ENCODE data around the gene TENM3.

Gene TENM3

GRCh38 chr4:182255441-182256190 lies 12.4 kb downstream of the TENM3 start:
- no peaks in the 10 kb centered on the region for H4K20me1 ChIP-seq (ENCODE audit: control insufficient read depth, insufficient read depth, low read depth, low read length)
- H3F3A ChIP-seq (ENCODE audit: control insufficient read depth, insufficient read depth), result no peaks in the 10 kb centered on the region
- no peak overlapping the region for H3K4me3 ChIP-seq (ENCODE audit: low read length)
- no peak overlapping the region for H3K27ac ChIP-seq (ENCODE audit: low read depth, low read length)
- no peaks in the 10 kb centered on the region for H3K9me2 ChIP-seq (replicated peaks; ENCODE audit: control insufficient read depth, low read length)
- TF ChIP-seq CTCF (IDR thresholded peaks at IDR 0.05; ENCODE audit: low read depth, low read length, poor library complexity, severe bottlenecking) (no peak), EZH2phosphoT487 (IDR thresholded peaks at IDR 0.05; ENCODE audit: borderline replicate concordance, low read length) (no peak)
- H3K79me2 ChIP-seq (ENCODE audit: control insufficient read depth, low read length), result no peaks in the 10 kb centered on the region
- H3K9me3 ChIP-seq (ENCODE audit: control insufficient read depth, insufficient read depth, low read length), result no peaks in the 10 kb centered on the region
- no peaks in the 10 kb centered on the region for H3K36me3 ChIP-seq (ENCODE audit: control insufficient read depth, low read length)
- no peaks in the 10 kb centered on the region for H3K27me3 ChIP-seq (ENCODE audit: control insufficient read depth, low read length)
- no peak overlapping the region for H3K4me2 ChIP-seq (ENCODE audit: low read length)
- no peaks in the 10 kb centered on the region for H3K4me1 ChIP-seq (ENCODE audit: control insufficient read depth, low read length)

- no peaks in the 10 kb centered on the region for H3K27me3 ChIP-seq (ENCODE audit: control insufficient read depth, low read length)
- H3K79me2 ChIP-seq (ENCODE audit: control insufficient read depth, low read length), result no peaks in the 10 kb centered on the region
- no peak overlapping the region for H3K4me3 ChIP-seq (ENCODE audit: low read length)
- H3K4me2 ChIP-seq (ENCODE audit: low read length), result no peak overlapping the region
- no peaks in the 10 kb centered on the region for H4K20me1 ChIP-seq (ENCODE audit: control insufficient read depth, insufficient read depth, low read depth, low read length)
- no peaks in the 10 kb centered on the region for H3F3A ChIP-seq (ENCODE audit: control insufficient read depth, insufficient read depth)
- no peaks in the 10 kb centered on the region for H3K9me2 ChIP-seq (replicated peaks; ENCODE audit: control insufficient read depth, low read length)
- H3K36me3 ChIP-seq (ENCODE audit: control insufficient read depth, low read length), result no peaks in the 10 kb centered on the region
- H3K4me1 ChIP-seq (ENCODE audit: control insufficient read depth, low read length), result no peaks in the 10 kb centered on the region
- H3K27ac ChIP-seq (ENCODE audit: low read depth, low read length), result no peak overlapping the region
- TF ChIP-seq CTCF (IDR thresholded peaks at IDR 0.05; ENCODE audit: low read depth, low read length, poor library complexity, severe bottlenecking) (no peak), EZH2phosphoT487 (IDR thresholded peaks at IDR 0.05; ENCODE audit: borderline replicate concordance, low read length) (no peak)
- H3K9me3 ChIP-seq (ENCODE audit: control insufficient read depth, insufficient read depth, low read length), result no peaks in the 10 kb centered on the region
Observed at GRCh38 chr4:182257016-182257415, 13.8 kb downstream of the TENM3 start.

- no peaks in the 10 kb centered on the region for H3K79me2 ChIP-seq (ENCODE audit: control insufficient read depth, low read length)
- no peaks in the 10 kb centered on the region for H4K20me1 ChIP-seq (ENCODE audit: control insufficient read depth, insufficient read depth, low read depth, low read length)
- H3K9me3 ChIP-seq (ENCODE audit: control insufficient read depth, insufficient read depth, low read length), result no peaks in the 10 kb centered on the region
- H3K4me2 ChIP-seq (ENCODE audit: low read length), result no peak overlapping the region
- H3K27me3 ChIP-seq (ENCODE audit: control insufficient read depth, low read length), result no peaks in the 10 kb centered on the region
- no peaks in the 10 kb centered on the region for H3K36me3 ChIP-seq (ENCODE audit: control insufficient read depth, low read length)
- H3K4me1 ChIP-seq (ENCODE audit: control insufficient read depth, low read length), result no peaks in the 10 kb centered on the region
- no peaks in the 10 kb centered on the region for H3K9me2 ChIP-seq (replicated peaks; ENCODE audit: control insufficient read depth, low read length)
- TF ChIP-seq CTCF (IDR thresholded peaks at IDR 0.05; ENCODE audit: low read depth, low read length, poor library complexity, severe bottlenecking) (no peak), EZH2phosphoT487 (IDR thresholded peaks at IDR 0.05; ENCODE audit: borderline replicate concordance, low read length) (no peak)
- no peak overlapping the region for H3K27ac ChIP-seq (ENCODE audit: low read depth, low read length)
- no peaks in the 10 kb centered on the region for H3F3A ChIP-seq (ENCODE audit: control insufficient read depth, insufficient read depth)
- no peak overlapping the region for H3K4me3 ChIP-seq (ENCODE audit: low read length)
Observed at GRCh38 chr4:182257503-182257902, 14.3 kb downstream of the TENM3 start.
